ENCODE data around the gene WASF3. TPM values are rescaled to one million over a fixed set of nuclear protein-coding genes. Genes with fewer than 3 reads are reported as not detected.

Gene WASF3
- total and polyA plus RNA-seq, 2 of the 13 experiments (the other 11 are each of a cell fraction or from before 2014, with no cell fraction given), result 10.4 to 17.2 TPM

GRCh38 chr13:26629260-26629825 lies 71.9 kb downstream of the WASF3 start:
- Histone ChIP-seq H3K4me2 (ENCODE audit: low read depth, low read length) (no peak overlapping the region), H3K4me3 (replicated peaks in 1 of 3; ENCODE audit: insufficient read depth in 1 of 3, low read depth in 2 of 3, low read length in 3 of 3) (no peak overlapping the region), H3K9me3 (ENCODE audit: low read length) (peaks cover 3% of the 10 kb centered on the region; the same call in 1 of the 2 replicates), H3K27me3 (ENCODE audit: control insufficient read depth in 1 of 2, insufficient read depth in 2 of 2, low read length in 2 of 2) (no peaks in the 10 kb centered on the region), H3K4me1 (ENCODE audit: insufficient read depth, low read length) (peaks cover 3% of the 10 kb centered on the region; the same call in 1 of the 2 replicates), H3K36me3 (replicated peaks in 1 of 2; ENCODE audit: control insufficient read depth in 1 of 2, insufficient read depth in 2 of 2, low read length in 2 of 2) (no peaks in the 10 kb centered on the region; a peak in 1 of 5 replicates), H3K79me2 (ENCODE audit: insufficient read depth, low read length) (no peaks in the 10 kb centered on the region), H3K9ac (ENCODE audit: insufficient read depth, low read depth, low read length) (no peak overlapping the region), H4K20me1 (ENCODE audit: insufficient read depth, low read length) (no peaks in the 10 kb centered on the region), H2AFZ (ENCODE audit: low read length) (no peak overlapping the region), H3K27ac (ENCODE audit: extremely low read length, insufficient read depth, low read length) (no peak overlapping the region)
- ATAC-seq (peak; percentile 92), DNase-seq (ENCODE audit: low spot score) (peak; percentile 12), FAIRE-seq (no peak)
- whole genome bisulfite sequencing (ENCODE audit: low lambda C conversion rate), result 62% methylated on average over 5 of the region's 5 CpGs
- no TSS peak for BruUV-seq (replicated peaks)
- ChIA-PET CTCF (ENCODE audit: low intra/inter-chr PET ratio, low total read pairs) (interaction anchor here (1.1 to 1.4 kb wide), 2 partner anchors 147 to 445 kb away, joined by 4 to 6 read pairs; no protein-coding TSS in a partner anchor), POLR2A (no interaction called here)
- intact Hi-C loops (cut with micrococcal nuclease; ENCODE audit: unreplicated experiment) (no loop called here), in situ Hi-C loops (cut with HindIII; ENCODE audit: extremely low pct_ligation_motif_present, low pct_unique_long_range_greater_than_20kb) (loop anchor here (10.0 kb wide), 1 partner anchor 445 kb away; no protein-coding TSS in a partner anchor)
- no peak for TF ChIP-seq MEIS2 (CRISPR knock-in tag; IDR thresholded peaks at IDR 0.05)
- TF ChIP-seq XBP1 (CRISPR knock-in tag; IDR thresholded peaks at IDR 0.05), result no peak
- TF ChIP-seq ZNF407 (CRISPR knock-in tag; IDR thresholded peaks at IDR 0.05; ENCODE audit: not compliant biosample characterization), result no peak
- TF ChIP-seq SMC3 (IDR thresholded peaks at IDR 0.05; ENCODE audit: low read length), result 0 out of 2 replicates have a peak, but pooled peaks have one; percentile 15
- no peak for TF ChIP-seq ZNF44 (CRISPR knock-in tag; IDR thresholded peaks at IDR 0.05)
- TF ChIP-seq, protein P1, sequence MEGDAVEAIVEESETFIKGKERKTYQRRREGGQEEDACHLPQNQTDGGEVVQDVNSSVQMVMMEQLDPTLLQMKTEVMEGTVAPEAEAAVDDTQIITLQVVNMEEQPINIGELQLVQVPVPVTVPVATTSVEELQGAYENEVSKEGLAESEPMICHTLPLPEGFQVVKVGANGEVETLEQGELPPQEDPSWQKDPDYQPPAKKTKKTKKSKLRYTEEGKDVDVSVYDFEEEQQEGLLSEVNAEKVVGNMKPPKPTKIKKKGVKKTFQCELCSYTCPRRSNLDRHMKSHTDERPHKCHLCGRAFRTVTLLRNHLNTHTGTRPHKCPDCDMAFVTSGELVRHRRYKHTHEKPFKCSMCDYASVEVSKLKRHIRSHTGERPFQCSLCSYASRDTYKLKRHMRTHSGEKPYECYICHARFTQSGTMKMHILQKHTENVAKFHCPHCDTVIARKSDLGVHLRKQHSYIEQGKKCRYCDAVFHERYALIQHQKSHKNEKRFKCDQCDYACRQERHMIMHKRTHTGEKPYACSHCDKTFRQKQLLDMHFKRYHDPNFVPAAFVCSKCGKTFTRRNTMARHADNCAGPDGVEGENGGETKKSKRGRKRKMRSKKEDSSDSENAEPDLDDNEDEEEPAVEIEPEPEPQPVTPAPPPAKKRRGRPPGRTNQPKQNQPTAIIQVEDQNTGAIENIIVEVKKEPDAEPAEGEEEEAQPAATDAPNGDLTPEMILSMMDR (CRISPR knock-in tag; IDR thresholded peaks at IDR 0.05), result peak; percentile 56
- TF ChIP-seq, protein P2, sequence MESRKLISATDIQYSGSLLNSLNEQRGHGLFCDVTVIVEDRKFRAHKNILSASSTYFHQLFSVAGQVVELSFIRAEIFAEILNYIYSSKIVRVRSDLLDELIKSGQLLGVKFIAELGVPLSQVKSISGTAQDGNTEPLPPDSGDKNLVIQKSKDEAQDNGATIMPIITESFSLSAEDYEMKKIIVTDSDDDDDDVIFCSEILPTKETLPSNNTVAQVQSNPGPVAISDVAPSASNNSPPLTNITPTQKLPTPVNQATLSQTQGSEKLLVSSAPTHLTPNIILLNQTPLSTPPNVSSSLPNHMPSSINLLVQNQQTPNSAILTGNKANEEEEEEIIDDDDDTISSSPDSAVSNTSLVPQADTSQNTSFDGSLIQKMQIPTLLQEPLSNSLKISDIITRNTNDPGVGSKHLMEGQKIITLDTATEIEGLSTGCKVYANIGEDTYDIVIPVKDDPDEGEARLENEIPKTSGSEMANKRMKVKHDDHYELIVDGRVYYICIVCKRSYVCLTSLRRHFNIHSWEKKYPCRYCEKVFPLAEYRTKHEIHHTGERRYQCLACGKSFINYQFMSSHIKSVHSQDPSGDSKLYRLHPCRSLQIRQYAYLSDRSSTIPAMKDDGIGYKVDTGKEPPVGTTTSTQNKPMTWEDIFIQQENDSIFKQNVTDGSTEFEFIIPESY (CRISPR knock-in tag; IDR thresholded peaks at IDR 0.05), result peak; percentile 83; the same call in 1 of the 2 replicates
- no peak for TF ChIP-seq ZNF83 (CRISPR knock-in tag; IDR thresholded peaks at IDR 0.05; ENCODE audit: borderline replicate concordance)

All from HepG2 (cell line).